Endometrium (tissue), 2 donors: ENCODE results near the gene NKX1-1.

Experiments
- FAIRE-seq: peaks from 2 replicates; lab custom pipeline; 2012; peaks lifted over from hg19 to GRCh38; lab: Jason Lieb, UNC
- donor health status: control.
- donor health status: control.

NKX1-1 gene

DNA sequence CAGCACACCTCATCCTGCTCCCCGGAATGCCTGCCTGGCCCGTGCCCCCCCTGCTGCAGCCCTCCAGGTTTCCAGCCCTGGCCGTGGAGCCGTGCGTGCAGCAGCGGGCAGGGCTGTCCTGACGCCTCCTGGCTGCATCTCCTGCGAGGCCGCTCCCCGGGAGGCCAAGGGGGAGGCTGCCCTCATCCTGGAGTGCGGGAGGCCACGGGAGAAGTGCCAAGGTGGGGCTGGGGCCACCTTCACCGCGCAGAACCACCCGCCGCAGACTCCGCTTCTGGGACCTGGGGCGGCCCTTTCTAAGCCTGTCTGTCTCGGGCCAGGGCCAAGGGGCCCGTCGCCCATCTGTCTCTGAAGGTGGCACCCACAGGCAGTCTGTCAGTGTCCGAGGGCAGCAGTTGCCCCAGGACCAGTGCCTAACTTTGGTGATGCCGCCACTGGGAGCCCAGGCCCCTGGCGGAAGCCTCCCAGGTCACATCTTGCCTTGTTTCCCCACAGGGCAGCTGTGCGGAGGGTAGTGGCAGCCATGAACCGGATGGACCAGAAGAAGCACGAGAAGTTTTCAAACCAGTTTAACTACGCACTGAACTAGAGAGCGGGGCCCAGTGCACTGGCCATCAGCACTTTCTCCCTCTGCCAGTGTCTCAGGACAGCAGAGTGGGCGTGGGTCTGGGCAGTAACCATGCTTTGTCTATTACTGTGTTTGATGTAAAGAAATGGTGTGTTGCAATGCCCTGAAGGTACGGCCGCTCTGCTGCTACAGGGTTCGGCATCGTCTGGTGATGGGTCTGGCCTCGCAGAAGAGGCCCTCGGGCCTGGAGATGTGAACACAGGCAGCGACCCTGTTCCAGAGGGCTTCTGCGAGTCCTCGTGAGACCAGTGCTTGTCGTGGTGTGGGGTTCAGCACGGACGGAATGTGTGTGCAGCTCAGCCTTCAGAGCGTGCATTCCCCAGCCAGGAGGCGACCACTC lies 20.6 kb downstream of the NKX1-1 start:
- no peak for FAIRE-seq

DNA sequence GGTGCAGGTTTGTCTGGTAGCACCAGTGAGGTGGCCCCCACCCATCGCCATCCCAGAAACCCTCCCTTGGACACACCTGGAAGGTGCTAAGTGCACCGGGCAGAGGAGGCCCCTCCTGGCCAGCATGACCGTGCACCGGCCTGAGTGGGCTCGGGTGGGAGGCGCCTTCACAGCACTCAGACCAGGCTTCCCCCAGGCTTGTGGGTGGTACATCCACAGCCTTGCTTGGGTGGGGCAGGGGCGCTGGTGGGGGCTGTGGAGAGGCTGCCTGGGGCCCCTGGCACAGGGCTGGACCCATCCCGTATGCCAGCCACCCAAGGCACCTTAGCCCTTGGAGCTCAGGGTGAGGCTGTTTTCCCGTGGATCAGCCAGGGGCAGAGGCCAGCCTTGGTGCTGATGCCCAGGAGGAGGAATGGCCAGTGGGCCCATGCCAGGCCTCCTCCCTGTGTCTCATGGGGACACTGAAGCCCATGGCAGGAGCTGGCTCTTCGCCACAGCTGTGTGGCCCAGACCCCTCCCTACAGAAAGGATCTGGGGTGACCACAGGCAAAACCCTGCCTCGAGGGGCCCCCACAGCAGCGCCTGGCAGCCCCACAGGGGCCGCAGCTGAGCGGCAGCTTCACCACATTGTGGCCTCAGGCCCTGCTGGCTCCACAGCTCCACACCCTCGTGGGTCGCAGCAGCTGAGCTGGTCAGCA lies 21.4 kb downstream of the NKX1-1 start:
- no peak for FAIRE-seq

DNA sequence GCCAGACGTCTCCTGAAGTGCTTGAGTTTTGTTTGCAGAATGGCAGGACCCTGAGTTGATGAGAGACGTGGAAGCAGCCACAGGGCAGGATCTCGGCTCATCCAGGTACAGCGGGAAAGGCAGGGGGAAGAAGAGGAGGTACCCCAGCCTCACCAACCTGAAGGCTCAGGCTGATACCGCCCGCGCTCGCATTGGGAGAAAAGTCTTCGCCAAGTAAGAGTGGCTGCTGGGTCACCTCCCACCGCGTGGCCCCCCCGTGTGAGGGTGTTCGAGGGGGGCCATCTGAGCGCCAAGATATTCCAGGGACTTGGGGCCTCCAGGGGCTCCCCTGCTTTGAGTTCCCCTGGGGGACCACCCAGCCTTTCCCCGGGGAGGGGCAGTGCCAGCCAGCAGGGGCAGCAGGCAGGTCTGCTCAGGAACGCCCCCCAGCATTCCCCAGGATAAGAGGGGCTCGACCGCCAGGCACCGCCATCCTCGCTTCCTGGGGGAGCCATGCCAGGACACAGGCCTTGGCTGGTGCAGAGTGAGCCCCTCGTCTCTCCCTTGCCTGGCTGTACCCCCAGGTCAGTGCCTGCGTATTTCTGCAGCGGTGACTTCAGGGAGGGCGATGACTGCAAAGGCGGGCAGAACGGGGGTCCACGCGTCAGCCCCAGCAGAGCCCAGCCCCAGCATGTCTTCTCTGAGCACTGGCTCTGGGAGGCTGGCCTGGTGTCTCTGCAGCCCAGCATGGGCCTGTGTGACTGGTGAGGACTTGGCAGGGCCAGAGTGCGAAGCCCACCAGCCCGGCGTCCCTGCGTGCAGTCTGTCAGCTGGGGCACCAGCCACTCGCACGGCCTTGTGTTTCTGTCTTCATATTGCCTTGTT lies 22.3 kb downstream of the NKX1-1 start:
- no peak for FAIRE-seq

DNA sequence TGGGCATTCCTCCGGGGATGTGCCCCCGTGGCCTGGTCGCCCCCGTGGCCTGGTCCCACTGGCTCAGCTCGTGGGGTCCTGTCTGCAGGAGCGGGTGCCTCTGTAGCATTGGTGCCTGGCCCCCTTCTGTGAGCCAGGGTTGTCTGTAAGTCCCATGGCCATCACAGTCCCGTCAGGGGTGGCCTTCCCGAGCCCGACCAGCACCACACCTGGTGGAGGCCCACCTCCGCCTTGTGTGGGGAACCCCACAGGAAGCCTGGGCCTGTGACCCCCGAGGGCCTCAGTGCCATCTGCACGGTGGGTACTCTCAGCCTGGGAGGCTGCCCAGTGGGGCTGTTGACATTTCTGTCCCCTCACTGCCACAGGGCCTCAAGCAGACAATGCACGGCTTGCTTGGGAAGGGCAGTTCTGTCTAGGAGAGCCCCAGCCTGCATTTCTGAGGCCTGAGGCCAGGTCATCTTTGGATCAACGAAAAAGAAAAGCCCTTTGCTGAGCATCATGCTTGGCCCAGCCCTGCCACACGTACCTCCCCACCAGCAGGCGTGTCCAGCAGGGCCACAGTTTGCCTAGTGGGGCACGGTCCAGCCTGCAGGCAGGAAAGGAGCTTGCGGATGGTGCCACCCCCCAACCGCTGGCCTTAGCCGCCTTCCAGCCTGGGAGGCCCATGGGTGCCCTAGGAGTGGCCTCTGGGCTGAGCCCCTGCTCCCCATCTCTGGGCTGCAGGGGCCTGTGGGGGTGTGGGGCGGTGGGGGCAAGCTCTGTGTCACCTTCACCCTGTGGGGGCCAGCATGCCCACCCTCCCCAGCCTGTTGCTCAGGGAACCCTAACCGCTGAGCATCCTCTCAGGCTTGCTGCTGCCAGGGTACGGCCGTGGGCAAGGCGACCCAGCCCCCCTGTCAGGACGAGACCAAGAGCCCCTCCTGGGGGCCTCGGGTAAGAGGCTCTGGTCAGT lies 23.2 kb downstream of the NKX1-1 start:
- no peak for FAIRE-seq

DNA sequence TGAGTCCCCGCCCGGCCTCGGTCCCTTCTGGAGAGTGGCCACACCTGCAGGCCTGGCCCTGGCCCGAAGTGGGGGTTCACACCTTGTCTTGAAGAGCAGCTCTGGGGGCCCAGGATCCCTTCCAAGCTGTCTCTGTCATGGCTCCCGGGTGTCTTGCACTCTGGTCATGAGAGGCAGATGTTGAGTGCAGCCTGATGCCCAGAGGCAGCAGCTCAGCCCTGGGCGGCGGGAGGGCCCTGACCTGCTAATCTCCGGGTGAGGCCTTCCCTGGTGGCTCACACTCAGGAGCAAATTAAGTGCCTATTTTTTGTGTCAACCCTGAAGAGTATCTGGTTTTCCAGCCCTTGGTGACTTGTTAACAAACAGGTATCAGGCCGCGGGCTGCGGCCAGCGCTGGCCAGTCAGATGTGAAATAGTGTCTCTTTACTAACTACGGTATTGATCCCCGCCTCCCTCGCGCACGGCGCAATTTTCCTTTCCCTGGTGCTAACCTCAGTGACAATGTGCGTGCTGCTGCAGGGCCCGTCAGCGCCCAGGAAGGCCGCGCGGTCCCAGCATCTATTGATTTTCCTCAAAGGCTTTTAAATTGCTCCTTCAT lies 24.2 kb downstream of the NKX1-1 start:
- no peak for FAIRE-seq

DNA sequence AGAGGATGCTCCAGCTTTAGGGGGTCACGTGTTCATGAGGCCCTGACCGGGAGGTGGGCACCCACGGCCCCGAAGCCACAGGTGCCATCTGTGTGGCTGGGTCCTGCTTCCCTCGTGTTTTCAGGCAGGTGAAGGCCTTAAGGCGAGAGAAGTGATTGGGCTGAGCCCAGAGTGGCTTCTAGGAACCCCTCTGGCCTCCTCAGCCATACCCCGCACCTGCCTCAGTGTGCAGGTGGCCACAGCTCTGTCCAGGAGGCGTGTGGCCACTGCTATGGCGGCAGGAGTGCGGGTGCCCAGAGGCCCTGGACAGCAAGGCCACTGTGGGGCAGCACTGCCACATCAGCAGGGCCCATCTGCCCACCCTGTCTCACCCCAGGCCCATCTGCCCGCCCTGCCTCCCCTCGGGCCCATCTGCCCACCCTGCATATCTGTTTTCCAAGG lies 25.0 kb downstream of the NKX1-1 start:
- no peak for FAIRE-seq

DNA sequence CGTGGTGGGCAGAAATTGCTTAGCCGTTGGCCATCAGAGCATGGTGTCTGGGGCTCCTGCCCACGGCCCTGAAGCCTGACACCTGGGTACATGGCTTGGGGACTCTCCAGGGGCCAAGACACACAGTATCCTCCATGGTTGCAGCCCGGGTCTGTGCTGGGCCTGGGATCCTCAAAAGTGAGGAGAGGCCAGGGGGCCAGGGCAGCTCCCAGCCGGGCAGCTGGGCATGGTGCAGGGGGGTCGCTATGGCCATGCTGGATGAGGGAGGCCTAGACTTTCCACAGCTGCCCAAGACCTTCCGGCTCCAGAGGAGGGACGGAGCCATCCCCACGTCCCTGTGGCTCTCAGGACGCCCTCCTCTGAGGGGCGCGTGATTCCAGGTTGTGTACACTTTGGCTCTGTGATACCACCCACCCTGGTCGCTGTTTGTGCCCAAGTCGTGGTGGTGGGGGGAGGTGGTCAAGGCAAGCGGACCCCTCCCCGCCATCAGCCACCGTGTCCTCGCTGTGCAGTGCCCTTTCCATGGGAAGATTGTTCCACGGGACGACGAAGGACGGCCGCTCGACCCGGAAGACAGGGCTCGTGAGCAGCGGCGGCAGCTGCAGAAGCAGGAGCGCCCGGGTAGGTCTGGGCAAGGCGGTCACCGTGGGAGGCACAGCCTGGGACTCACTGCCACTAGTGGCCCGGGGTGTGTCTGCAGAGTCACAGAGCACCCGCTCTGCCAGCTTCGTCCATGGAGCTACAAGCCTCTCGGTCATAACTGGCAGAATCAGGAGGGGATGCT lies 25.7 kb downstream of the NKX1-1 start:
- FAIRE-seq, result no peak

DNA sequence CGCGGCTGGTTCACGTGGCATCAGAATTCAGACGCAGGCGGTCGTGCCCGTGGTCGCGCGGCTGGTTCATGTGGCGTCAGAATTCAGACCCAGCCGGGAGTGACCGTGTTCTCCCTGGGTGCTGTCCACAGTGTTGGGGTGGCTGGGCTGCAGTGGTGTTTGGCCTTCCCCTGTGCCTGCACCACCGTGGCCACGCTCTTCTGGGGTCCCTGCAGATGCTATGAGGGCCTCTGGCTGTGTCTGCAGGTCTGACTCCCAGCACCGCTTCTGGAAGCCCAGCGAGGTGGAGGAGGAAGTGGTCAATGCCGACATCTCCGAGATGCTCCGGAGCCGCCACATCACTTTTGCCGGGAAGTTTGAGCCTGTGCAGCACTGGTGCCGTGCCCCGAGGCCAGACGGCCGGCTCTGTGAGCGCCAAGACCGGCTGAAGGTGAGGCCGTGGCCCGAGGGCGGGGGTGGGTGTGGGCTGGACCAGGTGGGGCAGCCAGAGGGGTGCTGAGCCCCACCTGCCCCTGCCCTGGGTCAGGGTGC lies 26.4 kb downstream of the NKX1-1 start:
- FAIRE-seq, result no peak

DNA sequence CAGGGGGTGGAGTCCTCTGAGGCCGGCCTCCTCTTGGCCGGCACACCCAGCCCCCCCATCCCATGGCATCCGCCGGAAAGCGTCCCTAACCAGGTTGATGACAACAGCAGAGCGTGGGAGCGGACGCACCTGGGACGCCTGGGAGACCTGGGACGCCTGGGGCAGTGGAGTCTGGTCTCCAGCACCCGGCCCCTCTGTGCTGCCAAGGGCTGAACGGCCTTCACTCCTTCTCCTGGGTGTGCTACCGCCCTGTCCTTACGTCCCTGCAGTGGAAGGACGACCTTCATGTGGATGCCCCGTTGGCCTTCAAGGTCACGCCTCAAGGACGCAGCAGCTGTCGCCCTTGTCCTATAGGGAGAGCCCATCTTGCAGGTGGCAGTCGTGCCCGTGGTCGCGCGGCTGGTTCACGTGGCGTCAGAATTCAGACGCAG lies 26.9 kb downstream of the NKX1-1 start:
- FAIRE-seq, result no peak

DNA sequence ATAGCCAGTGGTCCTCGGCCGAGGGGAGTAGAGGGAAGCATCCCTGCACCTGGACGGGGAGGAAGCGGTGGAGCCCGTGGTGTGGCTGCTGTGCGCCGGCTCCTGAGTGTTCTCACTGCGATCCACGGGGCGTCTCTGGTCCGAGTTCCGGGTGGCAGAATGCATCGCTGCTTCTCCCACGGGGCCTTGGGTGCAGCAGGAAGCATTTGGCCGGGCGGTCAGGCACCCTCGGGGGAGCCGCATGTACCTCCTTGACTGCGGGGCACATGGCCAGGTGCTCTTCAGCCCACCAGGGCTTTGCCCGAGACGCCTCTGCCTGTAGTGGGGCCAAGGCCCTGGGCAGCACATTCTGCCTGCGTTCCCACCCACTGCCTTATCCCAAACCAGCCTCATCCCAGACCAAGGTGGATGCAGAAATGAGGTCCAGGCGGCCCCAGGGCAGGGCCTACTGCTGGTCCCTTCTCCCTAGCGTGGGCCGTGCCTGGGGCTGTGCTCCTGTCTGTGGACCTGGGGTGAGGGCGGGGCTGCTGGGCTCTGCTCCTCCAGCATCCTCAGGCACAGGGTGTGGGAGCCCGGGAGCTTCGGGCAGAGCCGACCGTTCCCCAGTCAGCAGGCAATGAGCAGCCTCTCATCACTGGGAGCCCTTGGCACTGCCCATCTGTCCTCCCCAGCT lies 27.5 kb downstream of the NKX1-1 start:
- FAIRE-seq, result no peak

DNA sequence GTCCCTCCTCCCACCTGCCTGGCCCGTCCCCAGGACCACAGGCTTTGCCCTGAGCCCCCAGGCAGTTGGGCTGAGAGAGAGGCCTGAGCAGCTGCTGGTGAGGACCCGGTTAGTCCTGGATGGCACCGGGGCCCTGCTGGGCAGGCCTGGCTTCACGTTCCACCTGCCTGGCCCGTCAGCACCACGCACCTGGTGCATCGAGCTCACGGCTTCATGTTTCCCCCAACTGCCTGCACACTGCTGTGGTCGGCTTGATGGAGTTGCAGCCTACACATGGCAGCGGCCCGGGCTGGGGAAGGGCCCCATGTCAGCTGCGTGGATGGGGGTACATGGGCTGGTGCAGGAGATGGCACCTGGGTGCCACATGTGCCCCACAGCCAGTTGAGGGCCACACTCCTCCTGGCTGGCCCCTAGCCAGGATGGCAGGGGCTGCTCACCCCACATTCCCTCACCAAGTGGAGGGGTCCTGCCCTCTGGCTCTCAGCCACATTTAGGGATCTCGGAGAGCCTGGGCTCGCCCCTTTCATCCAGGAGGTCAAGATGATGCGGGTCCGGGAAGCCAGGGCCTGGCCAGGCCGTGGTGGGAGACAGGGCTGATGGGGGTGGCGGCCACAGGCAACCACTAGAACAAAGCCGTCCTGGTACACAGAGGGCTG lies 28.5 kb downstream of the NKX1-1 start:
- FAIRE-seq, result no peak

DNA sequence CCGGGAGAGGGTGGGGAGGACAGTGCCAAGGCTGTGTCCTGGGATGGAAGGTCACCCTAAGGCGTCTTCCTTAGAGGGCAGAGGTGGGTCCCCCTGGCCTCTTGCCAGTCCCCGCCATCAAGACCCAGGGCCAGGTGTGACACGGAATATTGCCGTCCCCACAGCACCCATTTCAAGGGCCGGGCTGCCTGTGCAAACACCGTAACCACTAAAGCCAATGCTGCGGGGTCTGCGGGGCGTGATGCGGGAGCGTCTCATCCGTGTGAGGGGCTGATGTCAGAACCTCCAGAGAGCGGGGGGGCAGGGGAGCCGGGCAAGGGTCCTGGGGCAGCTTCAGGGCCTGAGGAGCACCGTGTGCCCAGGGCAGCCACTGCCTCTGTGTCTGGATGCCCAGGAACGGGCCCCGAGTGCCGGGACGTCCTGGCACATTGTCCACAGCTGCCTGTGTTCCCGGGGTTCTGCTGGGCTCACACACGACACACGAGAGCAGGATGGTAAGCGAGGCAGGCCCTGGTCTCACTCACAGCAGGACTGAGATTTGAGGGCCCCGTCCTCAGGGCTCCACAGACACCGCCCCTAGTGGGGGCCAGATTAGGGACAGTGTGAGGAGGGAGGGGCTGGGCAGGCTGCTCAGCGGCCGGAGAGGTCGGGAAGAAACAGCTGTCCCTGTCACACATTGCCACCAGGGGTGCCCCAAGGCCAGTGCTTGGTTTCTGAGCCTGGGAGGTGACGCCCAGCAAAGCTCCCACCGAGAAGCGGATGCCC lies 29.2 kb downstream of the NKX1-1 start:
- FAIRE-seq, result no peak

DNA sequence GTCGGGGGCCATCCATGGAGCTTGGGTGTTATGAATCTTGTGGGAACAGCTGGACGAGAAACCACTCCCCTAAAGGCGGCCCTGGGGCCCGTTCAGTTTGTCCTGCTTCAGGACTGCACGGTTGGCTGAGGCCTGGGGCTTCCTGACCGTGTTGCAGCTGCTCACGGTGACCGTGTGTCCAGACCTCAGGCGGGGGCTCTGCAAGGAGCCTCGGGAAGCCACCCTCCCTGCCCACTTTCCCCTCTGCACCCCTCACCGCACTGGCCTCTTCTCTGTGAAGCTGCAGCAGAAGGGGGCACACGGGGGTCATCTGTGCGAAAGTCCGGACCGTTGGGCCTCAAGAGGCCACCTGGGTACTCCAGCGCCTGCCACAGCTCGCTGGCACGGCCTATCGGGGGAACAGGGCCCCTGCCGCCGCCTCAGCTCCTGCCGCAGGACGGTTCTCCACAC lies 29.8 kb downstream of the NKX1-1 start:
- no peak for FAIRE-seq

DNA sequence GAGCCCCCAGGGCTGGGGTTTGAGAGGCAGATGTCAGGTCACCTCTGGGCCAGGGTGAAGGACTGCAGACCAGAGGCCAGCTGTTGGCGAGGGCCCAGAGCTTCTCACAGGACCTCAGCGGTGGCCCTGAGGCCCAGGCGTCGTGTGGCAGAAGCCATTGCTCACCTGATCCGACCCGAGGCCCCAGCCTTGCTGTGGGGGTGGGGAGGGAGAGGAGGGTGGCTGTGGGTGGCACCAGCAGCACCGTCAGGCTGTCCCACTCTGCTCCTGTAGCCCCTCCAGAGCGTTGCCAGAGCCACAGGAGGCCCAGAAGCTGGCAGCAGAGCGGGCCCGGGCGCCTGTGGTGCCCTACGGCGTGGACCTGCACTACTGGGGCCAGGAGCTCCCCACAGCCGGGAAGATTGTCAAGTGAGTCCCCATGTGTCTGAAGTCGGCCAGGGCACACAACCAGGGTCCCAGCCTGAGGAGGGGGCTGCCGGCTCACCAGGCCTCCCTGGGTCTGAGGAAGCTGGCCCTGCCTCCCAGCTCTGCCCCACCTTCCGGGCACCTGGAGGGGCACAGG lies 30.4 kb downstream of the NKX1-1 start:
- no peak for FAIRE-seq

DNA sequence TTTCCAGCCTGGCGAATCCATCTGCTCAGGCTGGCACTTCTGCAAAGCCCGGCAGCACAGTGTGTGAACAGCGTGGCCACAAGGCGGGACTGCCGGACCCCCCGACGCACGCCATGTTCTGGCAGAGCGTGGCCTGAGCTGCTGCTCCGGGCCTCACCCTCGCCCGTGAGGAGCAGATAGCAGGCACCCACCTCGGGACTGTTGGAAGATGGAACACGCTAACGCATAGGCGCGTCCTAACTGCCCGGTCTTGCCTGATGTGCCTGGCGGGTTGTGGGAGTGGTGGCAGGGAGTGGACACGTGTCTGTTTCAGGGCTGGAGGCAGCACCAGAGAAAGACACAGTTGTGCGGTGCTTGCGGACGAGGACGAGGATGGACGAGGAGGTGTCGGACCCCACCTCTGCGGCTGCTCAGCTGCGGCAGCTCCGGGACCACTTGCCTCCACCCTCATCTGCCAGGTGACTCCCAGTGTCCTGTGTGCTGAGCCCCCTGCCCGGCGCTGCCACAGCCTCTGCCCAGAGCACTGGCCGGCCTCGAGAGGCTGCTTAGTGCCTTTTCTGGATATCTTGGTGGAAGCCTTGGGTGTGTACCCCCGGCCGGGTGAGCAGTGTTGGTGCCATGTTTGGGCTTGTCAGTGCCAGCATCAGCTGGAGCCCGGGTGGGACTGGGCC lies 31.1 kb downstream of the NKX1-1 start:
- FAIRE-seq, result no peak

DNA sequence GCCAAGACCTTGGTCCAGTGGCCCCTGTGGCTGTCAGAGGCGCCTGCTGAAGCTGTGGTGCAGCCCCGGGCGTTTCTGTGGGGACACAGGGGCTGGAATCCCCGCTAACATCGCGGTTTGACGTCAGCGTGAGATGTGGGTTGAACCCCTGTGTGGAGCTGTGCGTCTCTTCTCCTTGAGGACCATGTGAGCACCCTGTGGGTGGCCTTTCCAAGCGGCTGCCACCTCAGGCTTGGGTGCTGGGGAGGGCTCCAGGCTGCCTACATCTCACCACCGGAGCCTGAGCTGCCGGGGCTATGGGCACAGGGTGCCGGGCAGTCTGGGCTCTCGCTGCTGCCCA lies 31.6 kb downstream of the NKX1-1 start:
- no peak for FAIRE-seq
